Measurements from ENCODE around the gene TNNT1. TPM values are rescaled to one million over a fixed set of nuclear protein-coding genes. Genes with fewer than 3 reads are reported as not detected.

Gene TNNT1
- total and polyA plus RNA-seq, 2 donors from 2014 or later, result not detected

DNA sequence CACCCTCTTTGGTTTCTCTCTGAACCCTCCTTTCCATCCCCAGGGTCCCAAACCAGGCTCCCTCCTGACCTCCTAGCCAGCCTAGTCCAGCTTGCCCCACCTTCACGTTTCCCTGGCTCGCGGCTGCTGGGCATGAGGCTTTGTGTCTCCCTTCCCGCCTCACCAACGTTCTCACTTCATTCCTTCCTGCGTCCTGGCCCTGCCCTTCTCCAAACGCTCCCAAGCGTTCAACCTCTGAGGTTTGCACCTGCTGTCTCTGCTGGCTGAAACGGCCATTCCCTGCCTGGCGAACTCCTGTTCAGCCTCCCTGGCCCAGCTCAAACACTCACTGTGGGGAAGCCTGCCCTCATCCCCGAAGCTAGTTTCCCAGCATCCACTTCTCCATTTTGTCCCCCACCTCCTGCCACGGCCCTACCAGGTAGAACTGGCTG is 61.0 kb downstream of the TNNT1 start:
- Histone ChIP-seq H3K27ac (ENCODE audit: low read depth in 2 of 2, low read length in 2 of 2) (no peak overlapping the region), H3K4me3 (ENCODE audit: low read length in 3 of 3) (no peak overlapping the region), H3K36me3 (ENCODE audit: control insufficient read depth in 2 of 3, insufficient read depth in 3 of 3, low read length in 3 of 3) (no peaks in the 10 kb centered on the region), H3K27me3 (ENCODE audit: control insufficient read depth, insufficient read depth, low read length) (peaks cover 5% of the 10 kb centered on the region), H3K9me3 (ENCODE audit: control insufficient read depth in 2 of 3, insufficient read depth in 1 of 3, low read length in 3 of 3) (no peaks in the 10 kb centered on the region), H3K4me1 (ENCODE audit: control insufficient read depth in 2 of 3, insufficient read depth in 2 of 3, low read depth in 1 of 3, low read length in 3 of 3) (peaks cover 0 to 15% (median 0%) of the 10 kb centered on the region in 3 donors), H3K9ac (ENCODE audit: low read length in 3 of 3) (no peak overlapping the region)
- FAIRE-seq (no peak), DNase-seq (peak in 1 of 5 donors; percentile 56)
- no peak for TF ChIP-seq CTCF (IDR thresholded peaks at IDR 0.05; ENCODE audit: borderline replicate concordance, extremely low read depth, insufficient read depth)
- intact Hi-C loops (cut with DNase I), result no loop called here

GRCh38 chr19:55087542-55087901 is 61.5 kb downstream of the TNNT1 start:
- Histone ChIP-seq H3K27ac (ENCODE audit: low read depth in 2 of 2, low read length in 2 of 2) (no peak overlapping the region), H3K9me3 (ENCODE audit: control insufficient read depth in 2 of 3, insufficient read depth in 1 of 3, low read length in 3 of 3) (no peaks in the 10 kb centered on the region), H3K4me3 (ENCODE audit: low read length in 3 of 3) (peak overlapping the region in 2 of 3 donors; percentile 28 to 53), H3K4me1 (ENCODE audit: control insufficient read depth in 2 of 3, insufficient read depth in 2 of 3, low read depth in 1 of 3, low read length in 3 of 3) (peaks cover 0 to 15% (median 0%) of the 10 kb centered on the region in 3 donors), H3K27me3 (ENCODE audit: control insufficient read depth, insufficient read depth, low read length) (peaks cover 5% of the 10 kb centered on the region), H3K36me3 (ENCODE audit: control insufficient read depth in 2 of 3, insufficient read depth in 3 of 3, low read length in 3 of 3) (no peaks in the 10 kb centered on the region), H3K9ac (ENCODE audit: low read length in 3 of 3) (peak overlapping the region in 1 of 3 donors; percentile 40)
- no peak for TF ChIP-seq CTCF (IDR thresholded peaks at IDR 0.05; ENCODE audit: borderline replicate concordance, extremely low read depth, insufficient read depth)
- FAIRE-seq (no peak), DNase-seq (peak in 3 of 5 donors; percentile 45 to 71 (median 64))
- intact Hi-C loops (cut with DNase I), result no loop called here

DNA sequence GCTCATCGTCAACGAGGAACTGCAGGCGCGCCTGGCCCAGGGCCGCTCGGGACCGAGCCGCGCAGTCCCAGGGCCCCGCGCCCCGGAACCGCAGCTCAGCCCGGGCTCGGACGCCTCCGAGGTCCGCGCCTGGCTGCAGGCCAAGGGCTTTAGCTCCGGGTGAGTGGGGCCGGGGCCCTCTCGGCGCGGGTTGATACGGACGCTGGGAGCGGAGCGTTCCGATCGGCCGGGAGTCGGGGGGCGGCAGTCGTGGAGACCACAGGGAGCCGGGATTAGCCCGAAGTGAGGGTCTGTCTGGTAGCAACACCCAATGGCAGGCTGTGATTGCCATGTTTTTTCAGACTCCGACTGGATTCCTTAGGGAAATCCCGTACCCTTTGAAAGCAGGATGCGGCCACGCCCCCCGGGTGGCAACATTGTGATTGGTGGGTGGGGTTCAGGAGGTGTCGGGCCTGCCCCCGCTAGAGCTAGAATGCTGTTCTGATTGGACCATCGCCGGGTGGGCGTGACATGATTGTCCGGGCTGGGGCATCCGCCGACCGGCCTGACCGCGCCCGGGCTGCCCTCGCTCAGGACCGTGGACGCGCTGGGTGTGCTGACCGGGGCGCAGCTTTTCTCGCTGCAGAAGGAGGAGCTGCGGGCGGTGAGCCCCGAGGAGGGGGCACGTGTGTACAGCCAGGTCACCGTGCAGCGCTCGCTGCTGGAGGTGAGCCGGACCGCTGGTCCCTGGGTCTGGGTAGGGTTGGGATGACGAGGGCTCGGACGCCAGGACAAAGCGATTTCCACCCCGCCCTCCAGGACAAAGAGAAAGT is 62.1 kb downstream of the TNNT1 start:
- peak; percentile 95 to 97 (median 95) for DNase-seq
- intact Hi-C loops (cut with DNase I), result no loop called here
- peak overlapping the region; percentile 28 to 53 (median 37) for H3K4me3 ChIP-seq (ENCODE audit: low read length in 3 of 3)
- peak overlapping the region in 1 of 3 donors; percentile 40 for H3K9ac ChIP-seq (ENCODE audit: low read length in 3 of 3)
- H3K4me1 ChIP-seq (ENCODE audit: control insufficient read depth in 2 of 3, insufficient read depth in 2 of 3, low read depth in 1 of 3, low read length in 3 of 3), result peaks cover 0 to 15% (median 0%) of the 10 kb centered on the region in 3 donors
- no peak overlapping the region for H3K27ac ChIP-seq (ENCODE audit: low read depth in 2 of 2, low read length in 2 of 2)
- peaks cover 7% of the 10 kb centered on the region for H3K27me3 ChIP-seq (ENCODE audit: control insufficient read depth, insufficient read depth, low read length)
- no peaks in the 10 kb centered on the region for H3K36me3 ChIP-seq (ENCODE audit: control insufficient read depth in 2 of 3, insufficient read depth in 3 of 3, low read length in 3 of 3)
- no peaks in the 10 kb centered on the region for H3K9me3 ChIP-seq (ENCODE audit: control insufficient read depth in 2 of 3, insufficient read depth in 1 of 3, low read length in 3 of 3)
- TF ChIP-seq CTCF (IDR thresholded peaks at IDR 0.05; ENCODE audit: borderline replicate concordance, extremely low read depth, insufficient read depth), result no peak
- no peak for FAIRE-seq

All from kidney (tissue), 14 donors.